ENCODE results near the gene CCDC30. TPM values are rescaled to one million over a fixed set of nuclear protein-coding genes. Genes with fewer than 3 reads are reported as not detected.

The CCDC30 gene
- total and polyA plus RNA-seq, 9 of the 15 experiments (the other 6 are each of a cell fraction or from before 2014, with no cell fraction given), result 0.05 to 0.91 (median 0.24) TPM

- no peak for TF ChIP-seq ZFPM2 (CRISPR knock-in tag; IDR thresholded peaks at IDR 0.05)
- TF ChIP-seq PYGO2 (tag; IDR thresholded peaks at IDR 0.05), result no peak
- no peak for TF ChIP-seq SIRT6 (IDR thresholded peaks at IDR 0.05; ENCODE audit: low read depth, low read length)
- TF ChIP-seq ZNF766 (CRISPR knock-in tag; conservative IDR thresholded peaks at IDR 0.05), result no peak
- TF ChIP-seq GABPA (tag; conservative IDR thresholded peaks at IDR 0.05; ENCODE audit: low read depth), result 0 out of 2 replicates have a peak, but pooled peaks have one; percentile 69
- TF ChIP-seq, protein P1, sequence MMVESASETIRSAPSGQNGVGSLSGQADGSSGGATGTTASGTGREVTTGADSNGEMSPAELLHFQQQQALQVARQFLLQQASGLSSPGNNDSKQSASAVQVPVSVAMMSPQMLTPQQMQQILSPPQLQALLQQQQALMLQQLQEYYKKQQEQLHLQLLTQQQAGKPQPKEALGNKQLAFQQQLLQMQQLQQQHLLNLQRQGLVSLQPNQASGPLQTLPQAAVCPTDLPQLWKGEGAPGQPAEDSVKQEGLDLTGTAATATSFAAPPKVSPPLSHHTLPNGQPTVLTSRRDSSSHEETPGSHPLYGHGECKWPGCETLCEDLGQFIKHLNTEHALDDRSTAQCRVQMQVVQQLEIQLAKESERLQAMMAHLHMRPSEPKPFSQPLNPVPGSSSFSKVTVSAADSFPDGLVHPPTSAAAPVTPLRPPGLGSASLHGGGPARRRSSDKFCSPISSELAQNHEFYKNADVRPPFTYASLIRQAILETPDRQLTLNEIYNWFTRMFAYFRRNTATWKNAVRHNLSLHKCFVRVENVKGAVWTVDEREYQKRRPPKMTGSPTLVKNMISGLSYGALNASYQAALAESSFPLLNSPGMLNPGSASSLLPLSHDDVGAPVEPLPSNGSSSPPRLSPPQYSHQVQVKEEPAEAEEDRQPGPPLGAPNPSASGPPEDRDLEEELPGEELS (CRISPR knock-in tag; IDR thresholded peaks at IDR 0.05; ENCODE audit: borderline replicate concordance), result no peak
- no peak for TF ChIP-seq SMAD3 (CRISPR knock-in tag; conservative IDR thresholded peaks at IDR 0.05)
- TF ChIP-seq, protein P2, sequence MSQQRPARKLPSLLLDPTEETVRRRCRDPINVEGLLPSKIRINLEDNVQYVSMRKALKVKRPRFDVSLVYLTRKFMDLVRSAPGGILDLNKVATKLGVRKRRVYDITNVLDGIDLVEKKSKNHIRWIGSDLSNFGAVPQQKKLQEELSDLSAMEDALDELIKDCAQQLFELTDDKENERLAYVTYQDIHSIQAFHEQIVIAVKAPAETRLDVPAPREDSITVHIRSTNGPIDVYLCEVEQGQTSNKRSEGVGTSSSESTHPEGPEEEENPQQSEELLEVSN (IDR thresholded peaks at IDR 0.05; ENCODE audit: borderline replicate concordance in 1 of 2, extremely low read depth in 1 of 2, insufficient read depth in 1 of 2, insufficient read length in 1 of 2, low read depth in 1 of 2, low read length in 1 of 2, poor library complexity in 1 of 2, severe bottlenecking in 1 of 2), result peak; percentile 68 to 88
- TF ChIP-seq NR3C1 (CRISPR knock-in tag; IDR thresholded peaks at IDR 0.05), result no peak
- TF ChIP-seq U2AF1 (optimal IDR thresholded peaks at IDR 0.05; ENCODE audit: low read depth, low read length), result peak; percentile 59
- no peak for TF ChIP-seq SRSF1 (IDR thresholded peaks at IDR 0.05; ENCODE audit: low read depth, low read length)
- no peak for TF ChIP-seq ZNF143 (CRISPR knock-in tag; IDR thresholded peaks at IDR 0.05)
- TF ChIP-seq TRIM24 (IDR thresholded peaks at IDR 0.05), result no peak
- TF ChIP-seq EHMT2 (IDR thresholded peaks at IDR 0.05), result peak; percentile 17; the same call in 1 of the 2 replicates
- TF ChIP-seq, protein P3, sequence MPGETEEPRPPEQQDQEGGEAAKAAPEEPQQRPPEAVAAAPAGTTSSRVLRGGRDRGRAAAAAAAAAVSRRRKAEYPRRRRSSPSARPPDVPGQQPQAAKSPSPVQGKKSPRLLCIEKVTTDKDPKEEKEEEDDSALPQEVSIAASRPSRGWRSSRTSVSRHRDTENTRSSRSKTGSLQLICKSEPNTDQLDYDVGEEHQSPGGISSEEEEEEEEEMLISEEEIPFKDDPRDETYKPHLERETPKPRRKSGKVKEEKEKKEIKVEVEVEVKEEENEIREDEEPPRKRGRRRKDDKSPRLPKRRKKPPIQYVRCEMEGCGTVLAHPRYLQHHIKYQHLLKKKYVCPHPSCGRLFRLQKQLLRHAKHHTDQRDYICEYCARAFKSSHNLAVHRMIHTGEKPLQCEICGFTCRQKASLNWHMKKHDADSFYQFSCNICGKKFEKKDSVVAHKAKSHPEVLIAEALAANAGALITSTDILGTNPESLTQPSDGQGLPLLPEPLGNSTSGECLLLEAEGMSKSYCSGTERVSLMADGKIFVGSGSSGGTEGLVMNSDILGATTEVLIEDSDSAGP (CRISPR knock-in tag; IDR thresholded peaks at IDR 0.05), result no peak
- TF ChIP-seq SAP30 (IDR thresholded peaks at IDR 0.05; ENCODE audit: borderline replicate concordance, insufficient read depth, low read depth, low read length, poor library complexity, severe bottlenecking), result no peak
- TF ChIP-seq, protein P4, sequence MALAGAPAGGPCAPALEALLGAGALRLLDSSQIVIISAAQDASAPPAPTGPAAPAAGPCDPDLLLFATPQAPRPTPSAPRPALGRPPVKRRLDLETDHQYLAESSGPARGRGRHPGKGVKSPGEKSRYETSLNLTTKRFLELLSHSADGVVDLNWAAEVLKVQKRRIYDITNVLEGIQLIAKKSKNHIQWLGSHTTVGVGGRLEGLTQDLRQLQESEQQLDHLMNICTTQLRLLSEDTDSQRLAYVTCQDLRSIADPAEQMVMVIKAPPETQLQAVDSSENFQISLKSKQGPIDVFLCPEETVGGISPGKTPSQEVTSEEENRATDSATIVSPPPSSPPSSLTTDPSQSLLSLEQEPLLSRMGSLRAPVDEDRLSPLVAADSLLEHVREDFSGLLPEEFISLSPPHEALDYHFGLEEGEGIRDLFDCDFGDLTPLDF (CRISPR knock-in tag; IDR thresholded peaks at IDR 0.05), result no peak
- TF ChIP-seq CBX1 (IDR thresholded peaks at IDR 0.05; ENCODE audit: low read depth), result peak; percentile 26; the same call in 1 of the 2 replicates
- peak; percentile 45; the same call in 1 of the 2 replicates for TF ChIP-seq TFAP4 (CRISPR knock-in tag; IDR thresholded peaks at IDR 0.05; ENCODE audit: borderline replicate concordance)
- TF ChIP-seq SMAD1 (IDR thresholded peaks at IDR 0.05; ENCODE audit: low read depth, low read length, partially characterized antibody), result no peak
Measured at GRCh38 chr1:42456010-42456753, 6.9 kb upstream of the CCDC30 start, which contains the start of the genes PPCS and ZMYND12 (continued).
